Limb (tissue), 2 donors: ENCODE data around the gene GLT6D1.
A peak's percentile ranks its signal among the peaks of the same experiment; 100 is the strongest.
"Not testable (repeated sequence)": the region's sequence is repeated elsewhere in the genome, so short reads cannot be mapped to it uniquely, and the experiment has no call there.

ENCODE experiments used
- DNase-seq, 2 donors: peaks; one replicate each; pipeline ENCODE4 v3.0.0-alpha.2; 2016; ENCODE audit errors: extremely low spot score in 2 of 2

The GLT6D1 gene

DNA sequence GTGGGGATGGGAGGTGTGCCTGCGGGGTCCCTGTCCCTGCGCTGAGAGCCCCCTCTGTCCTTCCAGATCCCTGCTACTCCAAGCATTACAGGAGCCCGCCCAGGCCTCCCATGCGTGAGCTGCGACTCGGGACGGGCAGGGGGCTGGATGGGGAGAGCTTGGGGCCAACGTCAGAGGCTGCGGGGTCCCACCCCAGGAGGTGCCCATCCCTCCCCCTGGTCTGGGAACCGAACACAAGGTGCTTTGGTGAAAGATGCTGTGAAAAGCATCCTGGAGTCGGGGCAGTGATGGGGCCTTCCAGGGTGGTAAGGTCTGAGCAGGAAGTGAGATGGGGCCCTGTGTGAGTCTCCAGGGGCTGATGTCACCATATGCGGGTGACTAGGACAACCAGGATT lies 26.5 kb upstream of the GLT6D1 start:
- no peak for DNase-seq

- no peak for DNase-seq
These were observed 25.8 kb upstream of the GLT6D1 start for GRCh38 chr9:135664801-135665794.

DNA sequence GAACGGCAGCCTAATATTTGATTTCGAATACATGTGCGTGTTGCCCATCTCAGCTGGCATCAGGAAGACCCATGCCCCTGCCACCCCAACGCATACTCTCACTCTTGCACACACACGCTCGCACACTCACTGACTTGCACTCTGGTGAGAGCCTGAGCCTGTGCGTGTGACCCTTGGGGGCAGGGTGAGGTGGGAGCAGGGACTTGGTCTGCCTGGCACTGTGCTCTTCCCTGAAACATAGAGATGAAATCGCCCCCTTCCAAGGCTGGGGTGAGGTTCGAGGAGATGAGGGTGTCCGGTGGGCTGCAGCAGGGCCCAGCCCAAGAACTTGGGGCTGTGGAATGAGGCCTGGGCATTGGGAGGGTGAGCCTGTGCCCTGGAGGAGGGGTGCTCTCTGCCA lies 24.9 kb upstream of the GLT6D1 start:
- DNase-seq, result no peak

- DNase-seq, result no peak
These were observed 24.5 kb upstream of the GLT6D1 start for GRCh38 chr9:135663857-135664256.

GRCh38 chr9:135663451-135663770 lies 24.1 kb upstream of the GLT6D1 start:
- no peak for DNase-seq

DNA sequence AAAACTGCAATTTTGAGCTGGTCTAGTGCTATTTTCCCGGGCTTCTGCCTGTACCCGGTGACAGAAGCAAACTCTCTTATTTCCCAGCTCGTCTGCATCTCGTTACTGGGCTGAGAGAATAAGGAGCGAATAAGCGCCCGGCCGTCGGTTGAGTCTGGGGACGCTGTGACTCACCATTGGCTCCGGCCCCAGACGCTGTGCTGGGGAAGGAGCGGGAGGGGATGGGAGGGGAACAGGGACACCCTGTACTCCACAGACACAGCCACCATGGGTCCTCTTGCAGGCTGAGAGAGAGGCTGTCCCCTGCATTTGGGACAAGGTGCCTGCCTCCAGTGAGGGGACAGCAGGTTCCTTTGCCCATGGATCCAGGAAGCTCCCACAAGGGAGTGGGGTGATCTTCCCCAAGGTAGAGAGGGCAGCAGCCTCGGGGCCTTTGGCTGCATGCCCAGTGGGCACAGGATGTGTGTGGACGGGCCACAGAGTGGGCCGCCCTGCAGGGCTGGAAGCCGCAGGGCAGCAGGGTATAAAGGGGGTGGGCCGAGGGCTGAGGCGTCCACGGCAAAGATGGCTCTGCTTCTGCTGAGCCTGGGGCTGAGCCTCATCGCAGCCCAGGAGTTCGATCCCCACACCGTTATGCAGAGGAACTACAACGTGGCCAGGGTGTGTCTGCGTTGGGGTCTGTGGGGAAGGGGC lies 23.6 kb upstream of the GLT6D1 start, which contains the start of gene LCN9:
LCN9 (plus strand) TSS at position 552 of the 693 bp plus-strand sequence; CDS start at position 565, 13 bp downstream.
- DNase-seq, result peak; percentile 10 to 51

- DNase-seq, result peak in 1 of 2 donors; percentile 8
These were observed 22.6 kb upstream of the GLT6D1 start for GRCh38 chr9:135661816-135662560.

GRCh38 chr9:135660407-135660806 lies 21.1 kb upstream of the GLT6D1 start:
- DNase-seq, result no peak

DNA sequence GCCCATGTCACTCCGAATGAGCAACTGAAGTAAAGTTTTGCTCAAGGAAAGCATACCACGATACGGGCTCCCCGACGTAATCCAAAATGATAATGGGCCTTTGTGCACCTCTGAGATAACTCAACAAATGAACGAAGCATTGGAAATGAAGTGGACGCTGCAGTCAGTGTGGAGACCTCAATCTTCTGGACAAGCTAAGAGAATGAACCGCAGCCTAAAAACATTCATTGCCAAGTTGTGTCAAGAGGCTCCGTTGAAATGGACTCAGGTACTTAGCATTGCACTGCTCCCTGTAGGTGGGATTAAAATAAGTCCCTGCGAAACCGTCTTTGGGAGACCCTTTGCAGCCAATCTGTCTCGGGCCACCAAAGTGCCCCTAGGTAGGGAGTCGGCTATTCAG lies 19.9 kb upstream of the GLT6D1 start:
- no peak for DNase-seq

GRCh38 chr9:135657416-135657815 lies 18.1 kb upstream of the GLT6D1 start:
- DNase-seq, result no peak

- DNase-seq, result no peak
These were observed 16.0 kb upstream of the GLT6D1 start for GRCh38 chr9:135655317-135655716.

DNA sequence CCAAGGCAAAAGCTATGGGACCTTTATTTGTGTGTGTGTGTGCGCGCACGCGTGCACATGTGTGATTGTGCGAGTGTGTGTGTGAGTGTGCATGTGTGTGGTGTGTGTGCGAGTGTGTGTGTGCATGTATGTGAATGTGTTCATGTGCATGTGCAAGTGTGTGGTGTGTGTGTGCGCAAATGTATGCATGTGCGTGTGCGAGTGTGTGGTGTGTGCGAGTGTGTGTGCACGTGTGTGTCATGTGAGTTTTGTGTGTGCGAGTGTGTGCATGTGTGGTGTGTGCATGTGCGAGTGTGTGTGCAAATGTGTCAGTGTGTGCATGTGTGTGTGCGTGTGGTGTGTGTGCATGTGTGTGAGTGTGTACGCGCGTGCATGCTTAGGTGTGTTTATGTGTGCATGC lies 11.1 kb upstream of the GLT6D1 start:
- no peak for DNase-seq

- DNase-seq, result no peak
These were observed 10.2 kb upstream of the GLT6D1 start for GRCh38 chr9:135649508-135649907.

- DNase-seq, result no peak
These were observed 9.4 kb upstream of the GLT6D1 start for GRCh38 chr9:135648494-135649410.

DNA sequence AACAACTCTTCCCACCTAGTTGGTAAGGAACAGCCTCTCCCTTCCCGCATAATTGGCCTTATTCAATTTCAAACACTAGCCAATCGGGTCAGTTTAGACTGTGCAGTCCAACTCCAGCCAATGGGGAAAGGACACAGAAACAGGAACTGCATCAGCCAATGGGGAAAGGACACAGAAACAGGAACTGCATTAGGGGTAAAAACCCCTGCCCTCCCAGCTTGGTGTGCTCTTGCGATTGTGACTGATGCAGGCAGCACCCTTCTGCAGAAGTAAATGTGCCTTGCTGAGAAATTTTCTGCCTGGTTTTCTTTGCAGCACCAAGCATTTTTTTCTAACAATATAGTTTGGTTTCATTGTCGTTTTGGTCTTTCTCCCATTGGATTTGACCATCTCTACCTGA lies 8.5 kb upstream of the GLT6D1 start:
- no peak for DNase-seq

DNA sequence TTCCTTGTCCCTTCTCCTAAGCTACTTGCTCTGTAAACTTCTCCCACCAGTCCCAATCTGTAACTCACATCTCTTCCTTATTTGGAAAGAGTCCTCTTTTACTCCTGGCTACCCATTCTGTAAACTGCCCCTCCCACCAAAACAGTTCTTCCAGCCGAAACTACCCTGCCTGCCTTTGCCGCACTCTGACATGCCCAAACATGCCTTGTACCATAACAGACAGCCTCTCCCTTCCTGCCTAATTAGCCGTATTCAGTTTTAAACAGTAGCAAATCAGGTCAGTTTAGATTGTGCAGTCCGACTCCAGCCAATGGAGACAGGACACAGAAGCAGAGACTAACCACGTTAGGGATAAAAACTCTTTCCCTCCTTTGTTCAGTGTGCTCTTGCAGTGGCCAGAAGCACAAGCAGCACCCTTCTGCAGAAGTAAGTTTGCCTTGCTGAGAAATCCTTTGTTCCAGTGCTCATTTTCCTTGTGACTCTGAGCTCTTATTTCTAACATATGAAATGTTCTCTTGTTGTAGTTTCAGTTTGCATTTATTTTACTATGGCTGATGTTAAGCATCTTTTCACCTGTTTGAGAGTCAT lies 5.4 kb upstream of the GLT6D1 start:
- DNase-seq, result no peak

GRCh38 chr9:135641745-135642144 lies 2.4 kb upstream of the GLT6D1 start:
- no peak for DNase-seq

DNA sequence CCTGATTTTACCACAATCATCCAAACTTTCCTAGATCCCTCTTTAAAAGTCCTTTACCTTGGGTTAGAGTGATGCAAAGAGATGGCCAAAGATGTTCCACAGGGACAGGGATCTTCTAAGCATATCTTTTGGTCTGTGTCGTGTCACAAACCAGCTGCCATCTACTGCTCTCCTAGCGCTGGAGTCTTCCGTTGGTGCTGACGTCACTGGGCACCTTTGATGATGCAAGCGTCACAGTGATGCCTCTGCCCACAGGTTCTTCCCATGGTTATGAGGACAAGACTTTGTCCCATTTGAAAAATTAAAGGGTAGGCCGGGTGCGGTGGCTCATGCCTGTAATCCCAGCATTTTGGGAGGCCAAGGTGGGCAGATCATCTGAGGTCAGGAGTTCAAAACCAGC lies 1.7 kb upstream of the GLT6D1 start:
- no peak for DNase-seq

DNA sequence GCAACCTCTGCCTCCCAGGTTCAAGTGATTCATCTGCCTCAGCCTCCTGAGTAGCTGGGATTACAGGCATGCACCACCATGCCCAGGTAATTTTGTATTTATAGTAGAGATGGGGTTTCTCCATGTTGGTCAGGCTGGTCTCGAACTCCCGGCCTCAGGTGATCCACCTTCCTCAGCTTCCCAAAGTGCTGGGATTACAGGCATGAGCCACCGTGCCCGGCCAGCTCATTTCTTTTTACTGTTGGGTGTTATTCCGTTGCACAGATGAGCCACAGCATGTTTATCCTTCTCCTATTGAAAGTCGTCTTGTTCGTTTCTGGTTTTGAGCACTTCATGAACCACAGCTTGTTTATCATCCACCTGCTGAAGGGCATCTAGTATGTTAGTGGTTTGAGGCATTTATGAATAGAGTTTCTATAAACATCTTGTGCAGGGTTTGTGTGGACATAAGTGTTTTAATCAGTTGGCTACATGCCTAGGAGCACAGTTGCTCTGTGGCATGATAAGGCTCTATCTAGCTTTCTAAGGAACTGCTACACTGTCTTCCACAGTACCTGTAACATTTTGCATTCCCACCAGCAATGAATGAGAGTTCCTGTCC lies 2.3 kb downstream of the GLT6D1 start:
- DNase-seq, result not testable (repeated sequence)

GRCh38 chr9:135632841-135633240 lies 6.5 kb downstream of the GLT6D1 start:
- DNase-seq, result no peak
